PFSK-1 (cell line): ENCODE results near the gene TOP2B.

ENCODE experiments used
- FOXP2 ChIP-seq: optimal IDR thresholded peaks from 2 replicates; pipeline ENCODE3; 2011; ENCODE audit warnings: borderline replicate concordance, control low read depth, inconsistent platforms; ENCODE audit not compliant: insufficient read depth; ENCODE audit errors: extremely low read length, extremely low read depth
- POLR2AphosphoS5 ChIP-seq: IDR thresholded peaks from 2 replicates; pipeline ENCODE4 v1.6.1; 2012; ENCODE audit warnings: low read depth, mild to moderate bottlenecking, control low read depth, low read length, moderate library complexity
- SIN3A ChIP-seq: IDR thresholded peaks from 2 replicates; pipeline ENCODE4 v1.6.1; 2012; ENCODE audit warnings: mild to moderate bottlenecking, low read length, moderate library complexity, borderline replicate concordance; ENCODE audit not compliant: insufficient read depth
- TAF1 ChIP-seq: IDR thresholded peaks from 2 replicates; pipeline ENCODE4 v1.6.1; 2012; ENCODE audit warnings: low read length, control low read depth, borderline replicate concordance; ENCODE audit not compliant: insufficient read depth

- TF ChIP-seq SIN3A (no peak), TAF1 (no peak), POLR2AphosphoS5 (no peak), FOXP2 (no peak)
Observed at GRCh38 chr3:25566358-25566920, 98.3 kb downstream of the TOP2B start.
